HepG2 (cell line): ENCODE measurements around the gene SIRPB2. TPM values are rescaled to one million over a fixed set of nuclear protein-coding genes. Genes with fewer than 3 reads are reported as not detected.

ENCODE experiments used
- ATAD3A ChIP-seq: sonication (generic); formaldehyde crosslinking; IDR thresholded peaks from 2 replicates; pipeline ENCODE4 v1.4.0; 2020; ENCODE audit warnings: missing genetic modification reagents
- FOXJ3 ChIP-seq: sonication (generic); formaldehyde crosslinking; IDR thresholded peaks from 2 replicates; pipeline ENCODE4 v1.4.0; 2020; ENCODE audit warnings: missing genetic modification reagents, mild to moderate bottlenecking, borderline replicate concordance
- FUBP1 ChIP-seq: sonication (generic); formaldehyde crosslinking; IDR thresholded peaks from 2 replicates; pipeline ENCODE4 v1.5.1; 2020; ENCODE audit warnings: missing genetic modification reagents, mild to moderate bottlenecking, borderline replicate concordance
- NFAT5 ChIP-seq: sonication (generic); formaldehyde crosslinking; IDR thresholded peaks from 2 replicates; pipeline ENCODE4 v1.4.0; 2020; ENCODE audit warnings: missing genetic modification reagents
- SRSF1 ChIP-seq: fragments of 200-400 bp; formaldehyde crosslinking; optimal IDR thresholded peaks from 2 replicates; pipeline ENCODE3; 2017; ENCODE audit warnings: mild to moderate bottlenecking, low read depth, low read length, moderate library complexity
- ZFP82 ChIP-seq: sonication (generic); formaldehyde crosslinking; IDR thresholded peaks from 2 replicates; pipeline ENCODE4 v1.5.1; 2020; ENCODE audit warnings: mild to moderate bottlenecking, missing genetic modification reagents, borderline replicate concordance
- ZHX2 ChIP-seq, 2 experiments: sonication (generic) in 1 of 2; formaldehyde crosslinking in 1 of 2; IDR thresholded peaks; 2 replicates each; pipeline versions ENCODE4 v1.6.1 to v1.9.0; 2014 to 2022; ENCODE audit warnings: antibody characterized with exemption in 1 of 2, borderline replicate concordance in 1 of 2, inconsistent platforms in 1 of 2, low read depth in 1 of 2, missing genetic modification reagents in 1 of 2
- ZNF460 ChIP-seq: sonication (generic); formaldehyde crosslinking; IDR thresholded peaks from 2 replicates; pipeline ENCODE4 v1.5.1; 2020; ENCODE audit warnings: missing genetic modification reagents, mild to moderate bottlenecking, borderline replicate concordance
- ZNF720 ChIP-seq: sonication (generic); formaldehyde crosslinking; IDR thresholded peaks from 2 replicates; pipeline ENCODE4 v1.4.0; 2020; ENCODE audit warnings: missing genetic modification reagents
- ZNF761 ChIP-seq: sonication (generic); formaldehyde crosslinking; conservative IDR thresholded peaks from 2 replicates; pipeline ENCODE4 v1.4.0; 2020; ENCODE audit warnings: mild to moderate bottlenecking, missing genetic modification reagents
- ZNF784 ChIP-seq: sonication (generic); formaldehyde crosslinking; IDR thresholded peaks from 2 replicates; pipeline ENCODE4 v1.5.1; 2020; ENCODE audit warnings: missing genetic modification reagents, mild to moderate bottlenecking, borderline replicate concordance
- ZNF841 ChIP-seq: sonication (generic); formaldehyde crosslinking; IDR thresholded peaks from 2 replicates; pipeline ENCODE4 v1.8.1; 2023; ENCODE audit warnings: missing genetic modification reagents, borderline replicate concordance
- polyA plus RNA-seq, 8 experiments: library from polyadenylated mRNA; depleted of rRNA in 3 of 8; stranded (reverse) in 7 of 8; unstranded in 1 of 8; fragments of >200 nt; fragmentation: Illumina TruSeq in 4 of 8; extraction: Trizol in 4 of 8; gene quantifications; 2 replicates each; pipeline versions ENCODE4 v1.2.1 to v1.2.3, GENCODE V29; 2011 to 2016; ENCODE audit warnings: low read depth in 4 of 8, missing spikeins in 1 of 8, mixed read lengths in 1 of 8; ENCODE audit not compliant: insufficient read depth in 1 of 8
- total RNA-seq, 5 experiments: library from RNA; depleted of rRNA; stranded (reverse); fragments of >200 nt; fragmentation: Illumina TruSeq; extraction: Trizol; gene quantifications; 2 replicates each; pipeline ENCODE4 v1.2.3, GENCODE V29; 2016; ENCODE audit warnings: low read depth in 1 of 5

SIRPB2 gene
- total and polyA plus RNA-seq, 2 of the 13 experiments (the other 11 are each of a cell fraction or from before 2014, with no cell fraction given) = not detected

- TF ChIP-seq ZHX2 (IDR thresholded peaks at IDR 0.05; ENCODE audit: low read depth) = peak; percentile 96
- peak; percentile 98 for TF ChIP-seq ZHX2 (CRISPR knock-in tag; IDR thresholded peaks at IDR 0.05; ENCODE audit: borderline replicate concordance)
- TF ChIP-seq ATAD3A (CRISPR knock-in tag) = peak; percentile 41; the same call in 1 of the 2 replicates
- TF ChIP-seq ZFP82 = peak; percentile 98
- TF ChIP-seq ZNF784 = peak; percentile 100
- no peak for TF ChIP-seq ZNF720 (CRISPR knock-in tag)
- TF ChIP-seq ZNF841 (CRISPR knock-in tag) = peak; percentile 86; the same call in 1 of the 2 replicates
- TF ChIP-seq ZNF460 (CRISPR knock-in tag) = no peak
- peak; percentile 99 for TF ChIP-seq ZNF761 (CRISPR knock-in tag)
- TF ChIP-seq NFAT5 (CRISPR knock-in tag) = peak; percentile 98
- TF ChIP-seq FUBP1 = peak; percentile 91; the same call in 1 of the 2 replicates
- no peak; the same call in 1 of the 2 replicates for TF ChIP-seq FOXJ3
- peak; percentile 80 for TF ChIP-seq SRSF1
Observed at GRCh38 chr20:1466211-1467081, 24.8 kb downstream of the SIRPB2 start, which contains the start of gene NSFL1C (continued).
